IPS-20b (cell line): ENCODE measurements around the gene NCKAP5.
"Not testable (repeated sequence)": the region's sequence is repeated elsewhere in the genome, so short reads cannot be mapped to it uniquely, and the experiment has no call there.

Source experiments
- H3K27ac ChIP-seq: one replicate; pipeline ENCODE4 v1.5.1; 2013; ENCODE audit warnings: low read length
- H3K27me3 ChIP-seq: 2 replicates; pipeline ENCODE4 v1.6.1; 2013; ENCODE audit warnings: mild to moderate bottlenecking, low read length, inconsistent platforms; ENCODE audit not compliant: insufficient read depth
- H3K36me3 ChIP-seq: 2 replicates; pipeline ENCODE4 v1.6.1; 2013; ENCODE audit warnings: low read depth, mild to moderate bottlenecking, inconsistent platforms, low read length, moderate library complexity; ENCODE audit not compliant: insufficient read depth
- H3K4me1 ChIP-seq: 2 replicates; pipeline ENCODE4 v1.6.1; 2013; ENCODE audit warnings: mild to moderate bottlenecking, control low read depth, inconsistent platforms, low read length, moderate library complexity; ENCODE audit not compliant: insufficient read depth
- H3K4me3 ChIP-seq: 2 replicates; pipeline ENCODE4 v1.5.1; 2013; ENCODE audit warnings: mild to moderate bottlenecking, low read length, inconsistent platforms
- H3K9ac ChIP-seq: 2 replicates; pipeline ENCODE4 v1.6.1; 2013; ENCODE audit warnings: low read depth, mild to moderate bottlenecking, inconsistent platforms, low read length, moderate library complexity
- H3K9me3 ChIP-seq: 2 replicates; pipeline ENCODE4 v1.6.1; 2013; ENCODE audit warnings: mild to moderate bottlenecking, low read depth, low read length, inconsistent platforms; ENCODE audit not compliant: insufficient read depth

NCKAP5 gene

DNA sequence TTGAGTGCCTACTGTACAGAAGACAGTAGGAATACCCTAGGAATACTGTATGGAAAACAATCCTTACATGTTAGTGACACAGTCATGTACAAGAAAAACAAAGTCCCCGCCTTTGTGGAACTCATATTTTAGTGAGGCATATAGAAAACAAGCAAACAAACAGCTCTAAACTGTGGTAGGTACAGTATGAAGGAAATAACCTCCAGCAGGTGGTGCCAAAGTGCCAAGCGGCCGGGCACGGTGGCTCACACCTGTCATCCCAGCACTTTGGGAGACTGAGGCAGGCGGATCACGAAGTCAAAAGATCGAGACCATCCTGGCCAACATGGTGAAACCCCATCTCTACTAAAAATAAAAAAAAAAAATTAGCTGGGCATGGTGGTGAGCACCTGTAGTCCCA is 48.6 kb downstream of the NCKAP5 start:
- not testable (repeated sequence) for H3K9me3 ChIP-seq, H3K27ac ChIP-seq, H3K36me3 ChIP-seq, H3K4me1 ChIP-seq, H3K9ac ChIP-seq, H3K4me3 ChIP-seq
- H3K27me3 ChIP-seq: peaks cover 47% of the 10 kb centered on the region

DNA sequence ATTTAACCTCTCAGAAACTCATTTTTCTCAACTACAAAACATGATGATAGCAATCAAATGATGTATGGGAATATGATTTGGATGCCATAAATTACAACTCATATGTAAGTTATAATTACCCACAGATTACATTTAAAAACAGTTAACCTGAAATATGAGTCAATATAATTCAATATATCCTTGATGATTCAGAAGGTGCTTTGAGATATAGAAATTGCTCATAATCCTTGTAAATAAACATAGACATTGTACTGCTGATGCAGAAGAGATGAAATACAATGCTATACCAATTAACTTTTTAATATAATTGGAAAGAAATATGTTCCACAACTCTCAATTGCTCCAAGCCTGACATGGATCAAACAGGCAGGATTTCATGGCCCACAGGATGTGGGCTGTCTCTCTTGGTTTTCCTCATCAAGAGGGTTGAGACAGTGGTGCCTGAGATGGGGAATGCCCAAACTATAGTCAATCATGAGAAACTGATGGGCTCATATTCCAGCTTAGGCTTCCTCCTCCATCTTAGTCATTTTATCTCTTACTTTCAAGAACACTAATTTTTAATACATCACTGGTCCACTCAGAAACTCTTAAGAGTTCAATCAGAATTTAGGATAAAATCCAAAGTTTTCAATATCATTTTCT is 49.4 kb downstream of the NCKAP5 start:
- H3K9me3 ChIP-seq: no peaks in the 10 kb centered on the region
- H3K36me3 ChIP-seq: no peaks in the 10 kb centered on the region
- H3K27ac ChIP-seq: no peak overlapping the region
- H3K9ac ChIP-seq: no peak overlapping the region
- peaks cover 8% of the 10 kb centered on the region; the same call in 1 of the 2 replicates for H3K4me1 ChIP-seq
- H3K4me3 ChIP-seq: no peak overlapping the region
- peaks cover 38% of the 10 kb centered on the region for H3K27me3 ChIP-seq

DNA sequence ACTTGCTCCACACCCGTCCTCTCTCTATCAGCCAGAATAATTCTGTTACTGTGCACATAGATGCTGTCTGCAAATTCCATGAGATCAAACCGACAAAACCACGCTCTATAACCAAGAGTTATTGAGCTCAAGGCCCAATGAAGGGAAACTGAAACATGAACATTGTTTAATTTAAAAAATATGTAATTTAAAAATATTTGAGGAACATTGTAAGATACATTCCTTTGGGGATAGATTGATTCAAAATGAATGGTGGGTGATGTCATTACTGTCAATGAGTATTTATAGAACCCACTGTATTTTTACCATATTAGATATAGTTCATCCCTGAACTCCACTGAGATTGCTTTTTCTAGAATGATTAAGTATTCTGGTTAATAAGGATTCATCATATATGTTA is 50.4 kb downstream of the NCKAP5 start:
- Histone ChIP-seq H3K36me3 (no peaks in the 10 kb centered on the region), H3K27ac (no peak overlapping the region), H3K9me3 (no peaks in the 10 kb centered on the region), H3K27me3 (peaks cover 29% of the 10 kb centered on the region), H3K4me1 (no peaks in the 10 kb centered on the region), H3K9ac (no peak overlapping the region), H3K4me3 (no peak overlapping the region)

DNA sequence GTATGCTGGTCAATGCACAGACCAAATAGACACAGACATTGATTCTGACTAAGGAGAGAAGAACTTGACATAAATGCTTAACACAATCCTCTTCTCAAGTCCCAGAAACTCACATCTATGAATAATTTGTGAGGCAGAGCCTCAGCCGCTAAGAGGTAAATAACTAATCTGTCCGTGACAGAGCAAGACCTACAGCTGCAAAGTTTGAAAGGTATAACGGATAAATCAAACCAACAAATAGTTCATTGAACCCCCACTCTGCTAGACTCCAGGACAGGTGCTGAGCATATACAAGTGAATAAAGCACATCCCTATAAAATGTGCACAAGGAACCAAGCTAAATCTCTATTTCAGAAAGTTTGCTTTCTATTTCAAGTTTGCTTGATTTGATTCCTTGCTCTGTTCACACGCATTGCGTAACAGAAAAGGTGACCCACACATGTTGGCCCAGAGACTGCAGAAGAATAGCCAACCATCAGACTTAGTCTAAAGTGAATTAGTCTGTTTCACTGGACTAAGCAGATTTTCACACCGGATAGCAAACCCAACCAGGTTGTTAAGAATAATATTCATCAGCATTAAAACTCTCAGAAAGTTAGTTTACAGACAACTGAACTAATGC is 51.7 kb downstream of the NCKAP5 start:
- no peak overlapping the region for H3K9ac ChIP-seq
- H3K27ac ChIP-seq: no peak overlapping the region
- H3K4me1 ChIP-seq: no peaks in the 10 kb centered on the region
- no peaks in the 10 kb centered on the region for H3K9me3 ChIP-seq
- H3K27me3 ChIP-seq: peaks cover 15% of the 10 kb centered on the region
- no peaks in the 10 kb centered on the region for H3K36me3 ChIP-seq
- no peak overlapping the region for H3K4me3 ChIP-seq

DNA sequence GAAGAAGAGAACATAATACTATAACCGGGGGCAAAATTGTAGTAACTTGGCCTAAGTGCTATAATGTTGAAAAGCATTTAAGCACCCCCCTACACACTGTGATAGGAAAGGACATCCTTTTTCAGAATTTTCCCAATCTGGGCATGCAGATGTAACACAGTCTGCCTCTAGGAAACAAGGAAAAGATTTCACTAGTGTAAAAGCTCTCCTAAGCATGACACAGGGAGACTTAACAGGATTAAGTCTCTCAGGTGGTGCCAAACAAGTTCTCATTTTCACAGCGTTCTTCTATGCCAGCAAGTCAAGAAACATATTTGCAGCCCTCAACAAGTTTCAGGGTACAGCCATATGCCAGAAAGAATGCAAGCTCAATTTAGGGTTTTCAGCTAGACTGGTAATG is 53.0 kb downstream of the NCKAP5 start:
- Histone ChIP-seq H3K4me1 (no peaks in the 10 kb centered on the region), H3K27me3 (peaks cover 2% of the 10 kb centered on the region), H3K9ac (no peak overlapping the region), H3K4me3 (no peak overlapping the region), H3K9me3 (no peaks in the 10 kb centered on the region), H3K27ac (no peak overlapping the region), H3K36me3 (no peaks in the 10 kb centered on the region)

DNA sequence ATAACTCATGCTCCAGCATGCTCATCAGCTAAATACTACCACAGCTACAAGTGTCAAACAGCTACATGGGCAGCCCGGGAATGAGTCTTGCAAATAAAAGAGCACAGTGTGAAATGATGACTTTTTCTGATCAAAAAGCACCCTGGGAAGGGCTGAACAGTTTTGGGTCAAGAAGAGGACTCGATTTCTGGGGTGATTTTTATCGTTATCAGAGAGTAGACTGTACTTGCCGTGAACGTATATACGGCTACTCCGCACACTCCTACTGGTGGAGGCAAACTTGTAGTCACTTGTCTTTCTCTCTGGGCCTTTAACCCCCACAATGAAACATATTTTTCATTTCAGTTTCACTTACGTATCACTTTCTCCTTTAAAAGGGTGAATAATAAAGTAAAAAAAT is 54.4 kb downstream of the NCKAP5 start:
- no peaks in the 10 kb centered on the region for H3K36me3 ChIP-seq
- H3K4me3 ChIP-seq: no peak overlapping the region
- H3K27ac ChIP-seq: no peak overlapping the region
- H3K4me1 ChIP-seq: no peaks in the 10 kb centered on the region
- no peak overlapping the region for H3K9ac ChIP-seq
- no peaks in the 10 kb centered on the region for H3K27me3 ChIP-seq
- no peaks in the 10 kb centered on the region for H3K9me3 ChIP-seq

DNA sequence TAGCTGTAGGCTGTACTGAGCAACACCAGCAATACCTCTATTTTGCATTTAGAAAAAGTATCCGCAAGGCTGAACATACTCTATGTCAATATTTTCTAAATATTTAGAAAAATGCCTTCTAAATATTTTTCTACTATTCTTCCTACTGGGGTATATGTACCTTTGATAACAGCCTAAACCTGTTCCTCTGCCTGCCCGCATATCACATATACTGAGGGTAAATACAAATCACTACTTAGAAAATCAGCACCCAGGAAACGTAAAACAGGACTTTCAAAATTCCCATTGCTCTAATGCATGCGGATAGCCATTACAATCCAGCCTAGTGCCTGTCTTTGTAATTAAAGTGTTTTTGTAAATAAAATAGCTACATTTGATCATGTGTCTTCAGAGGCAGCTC is 56.1 kb downstream of the NCKAP5 start:
- no peaks in the 10 kb centered on the region for H3K27me3 ChIP-seq
- H3K4me1 ChIP-seq: no peaks in the 10 kb centered on the region
- H3K9me3 ChIP-seq: no peaks in the 10 kb centered on the region
- H3K36me3 ChIP-seq: no peaks in the 10 kb centered on the region
- H3K27ac ChIP-seq: no peak overlapping the region
- H3K4me3 ChIP-seq: no peak overlapping the region
- H3K9ac ChIP-seq: no peak overlapping the region

DNA sequence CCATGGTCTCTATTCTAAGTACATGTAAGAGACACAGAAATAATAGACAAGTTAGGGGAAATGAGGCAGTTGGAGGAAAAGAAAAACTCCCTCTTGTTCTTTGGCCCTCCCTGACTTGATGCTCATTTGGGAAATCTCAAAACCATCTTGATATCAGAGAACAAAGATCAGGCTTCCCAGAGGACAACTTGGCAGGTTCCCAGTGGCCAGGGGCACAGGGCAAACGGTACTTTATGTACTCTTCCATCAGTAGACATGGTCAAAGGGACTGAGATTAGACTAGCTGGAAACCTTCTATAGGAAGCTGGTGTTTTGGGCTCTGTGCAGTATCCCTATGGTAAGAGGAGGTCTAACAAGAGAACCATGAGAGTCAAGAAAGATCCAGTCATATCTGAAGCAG is 56.6 kb downstream of the NCKAP5 start:
- Histone ChIP-seq H3K9ac (no peak overlapping the region), H3K36me3 (no peaks in the 10 kb centered on the region), H3K4me1 (no peaks in the 10 kb centered on the region)

DNA sequence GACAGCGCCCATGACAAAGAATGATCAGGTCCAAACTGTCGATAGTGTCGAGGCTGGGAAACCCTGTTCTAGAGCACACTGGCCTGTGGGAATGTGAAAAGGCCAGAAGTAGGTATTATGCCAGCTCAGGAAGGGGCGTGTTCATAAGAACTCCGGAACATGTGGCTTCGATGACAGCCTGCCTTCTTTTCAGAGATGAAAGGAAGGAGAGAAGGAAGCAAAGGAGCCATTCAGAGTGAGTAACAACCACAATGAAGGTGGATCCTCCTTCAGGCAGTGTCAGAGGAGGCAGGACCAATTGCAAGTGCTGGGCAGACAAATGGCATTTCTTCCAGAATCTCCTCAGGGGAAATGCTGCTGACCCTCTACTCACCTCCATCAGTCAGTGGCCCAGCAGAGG is 58.5 kb downstream of the NCKAP5 start:
- H3K27me3 ChIP-seq: no peaks in the 10 kb centered on the region
- H3K27ac ChIP-seq: no peak overlapping the region
- H3K4me1 ChIP-seq: no peaks in the 10 kb centered on the region
- H3K4me3 ChIP-seq: no peak overlapping the region
- no peaks in the 10 kb centered on the region for H3K36me3 ChIP-seq
- H3K9me3 ChIP-seq: no peaks in the 10 kb centered on the region
- no peak overlapping the region for H3K9ac ChIP-seq

More for the DNA sequence above, 56.6 kb downstream of the NCKAP5 start:
- Histone ChIP-seq H3K9me3 (no peaks in the 10 kb centered on the region), H3K27ac (no peak overlapping the region), H3K4me3 (no peak overlapping the region), H3K27me3 (no peaks in the 10 kb centered on the region)

DNA sequence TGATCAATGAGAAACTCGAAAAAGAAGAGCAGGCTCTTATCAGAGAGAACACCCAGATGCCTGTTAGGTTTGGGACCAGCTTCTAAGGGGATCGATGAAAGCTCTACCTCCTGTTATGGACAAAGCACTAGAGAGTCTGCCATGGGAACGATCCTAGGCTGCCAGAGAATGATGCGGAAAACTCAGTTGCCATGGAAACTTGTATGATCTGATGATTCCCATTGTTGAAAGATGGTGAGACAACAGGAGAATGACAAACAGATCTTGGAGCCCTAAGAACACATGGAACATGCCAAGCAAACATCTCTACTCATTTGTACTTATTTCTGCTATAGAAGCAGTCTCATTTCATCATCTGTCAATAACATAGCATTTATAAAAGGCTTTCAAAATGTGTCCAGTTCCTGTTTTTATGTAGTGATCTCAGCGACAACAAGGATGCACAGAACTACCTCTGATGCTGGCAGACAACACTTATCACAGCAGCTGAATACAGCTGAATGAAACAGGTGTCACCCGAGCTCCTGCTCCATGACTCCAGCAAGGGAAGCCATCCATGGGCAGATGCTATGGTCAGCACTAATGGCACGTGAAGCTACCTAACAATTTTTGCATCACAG is 59.6 kb downstream of the NCKAP5 start:
- no peaks in the 10 kb centered on the region for H3K36me3 ChIP-seq
- no peak overlapping the region for H3K27ac ChIP-seq
- H3K4me3 ChIP-seq: no peak overlapping the region
- no peak overlapping the region for H3K9ac ChIP-seq
- H3K9me3 ChIP-seq: no peaks in the 10 kb centered on the region
- no peaks in the 10 kb centered on the region for H3K4me1 ChIP-seq
- no peaks in the 10 kb centered on the region for H3K27me3 ChIP-seq

DNA sequence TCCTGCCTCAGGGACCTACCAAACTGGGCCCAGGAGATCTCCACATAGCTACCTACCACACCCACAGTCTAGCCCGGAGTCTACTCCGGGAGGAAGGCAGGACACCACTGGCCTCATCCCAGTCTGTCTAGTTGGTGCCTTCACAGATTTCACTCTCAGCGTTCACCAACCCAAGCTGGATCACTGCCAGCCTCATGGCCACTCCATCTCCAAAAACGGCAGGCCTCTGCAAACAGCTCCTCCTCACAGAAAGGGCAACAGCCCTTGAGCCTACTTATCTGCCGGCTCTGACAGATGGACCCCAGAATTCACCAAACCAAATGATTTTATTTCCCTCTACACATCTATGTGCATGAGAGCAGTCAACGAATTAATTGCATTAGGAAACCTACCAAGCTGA is 61.3 kb downstream of the NCKAP5 start:
- Histone ChIP-seq H3K9me3 (no peaks in the 10 kb centered on the region), H3K9ac (no peak overlapping the region), H3K4me1 (no peaks in the 10 kb centered on the region), H3K4me3 (no peak overlapping the region), H3K36me3 (no peaks in the 10 kb centered on the region), H3K27ac (no peak overlapping the region), H3K27me3 (no peaks in the 10 kb centered on the region)
